Measurements from ENCODE around the gene RSPO3. TPM values are rescaled to one million over a fixed set of nuclear protein-coding genes. Genes with fewer than 3 reads are reported as not detected.

Gene RSPO3
- total RNA-seq, 1 experiment from 2014 or later: not detected

- CTCF ChIA-PET: no interaction called here
Observed at GRCh38 chr6:127177923-127178231, 59.4 kb downstream of the RSPO3 start.

GRCh38 chr6:127178746-127179145 is 60.3 kb downstream of the RSPO3 start:
- H3K9me3 Mint-ChIP-seq (ENCODE audit: low read depth, unreplicated experiment): no peaks in the 10 kb centered on the region

More at GRCh38 chr6:127177923-127178231, 59.4 kb downstream of the RSPO3 start:
- H3K27me3 Mint-ChIP-seq (ENCODE audit: unreplicated experiment): no peaks in the 10 kb centered on the region
- H3K27ac Mint-ChIP-seq (ENCODE audit: unreplicated experiment): no peak overlapping the region
- TF ChIP-seq, protein P1, sequence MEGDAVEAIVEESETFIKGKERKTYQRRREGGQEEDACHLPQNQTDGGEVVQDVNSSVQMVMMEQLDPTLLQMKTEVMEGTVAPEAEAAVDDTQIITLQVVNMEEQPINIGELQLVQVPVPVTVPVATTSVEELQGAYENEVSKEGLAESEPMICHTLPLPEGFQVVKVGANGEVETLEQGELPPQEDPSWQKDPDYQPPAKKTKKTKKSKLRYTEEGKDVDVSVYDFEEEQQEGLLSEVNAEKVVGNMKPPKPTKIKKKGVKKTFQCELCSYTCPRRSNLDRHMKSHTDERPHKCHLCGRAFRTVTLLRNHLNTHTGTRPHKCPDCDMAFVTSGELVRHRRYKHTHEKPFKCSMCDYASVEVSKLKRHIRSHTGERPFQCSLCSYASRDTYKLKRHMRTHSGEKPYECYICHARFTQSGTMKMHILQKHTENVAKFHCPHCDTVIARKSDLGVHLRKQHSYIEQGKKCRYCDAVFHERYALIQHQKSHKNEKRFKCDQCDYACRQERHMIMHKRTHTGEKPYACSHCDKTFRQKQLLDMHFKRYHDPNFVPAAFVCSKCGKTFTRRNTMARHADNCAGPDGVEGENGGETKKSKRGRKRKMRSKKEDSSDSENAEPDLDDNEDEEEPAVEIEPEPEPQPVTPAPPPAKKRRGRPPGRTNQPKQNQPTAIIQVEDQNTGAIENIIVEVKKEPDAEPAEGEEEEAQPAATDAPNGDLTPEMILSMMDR (IDR thresholded peaks at IDR 0.05; ENCODE audit: unreplicated experiment): no peak
- BruUV-seq (replicated peaks): no TSS peak
- H3K4me1 Mint-ChIP-seq (ENCODE audit: low read depth, unreplicated experiment): no peaks in the 10 kb centered on the region
- no peaks in the 10 kb centered on the region for H3K36me3 Mint-ChIP-seq (ENCODE audit: insufficient read depth, unreplicated experiment)
- no peak overlapping the region for H3K4me3 Mint-ChIP-seq (ENCODE audit: low read depth, unreplicated experiment)
- no peak for DNase-seq
- intact Hi-C loops (cut with micrococcal nuclease; ENCODE audit: unreplicated experiment): no loop called here
- no peaks in the 10 kb centered on the region for H3K9me3 Mint-ChIP-seq (ENCODE audit: low read depth, unreplicated experiment)

DNA sequence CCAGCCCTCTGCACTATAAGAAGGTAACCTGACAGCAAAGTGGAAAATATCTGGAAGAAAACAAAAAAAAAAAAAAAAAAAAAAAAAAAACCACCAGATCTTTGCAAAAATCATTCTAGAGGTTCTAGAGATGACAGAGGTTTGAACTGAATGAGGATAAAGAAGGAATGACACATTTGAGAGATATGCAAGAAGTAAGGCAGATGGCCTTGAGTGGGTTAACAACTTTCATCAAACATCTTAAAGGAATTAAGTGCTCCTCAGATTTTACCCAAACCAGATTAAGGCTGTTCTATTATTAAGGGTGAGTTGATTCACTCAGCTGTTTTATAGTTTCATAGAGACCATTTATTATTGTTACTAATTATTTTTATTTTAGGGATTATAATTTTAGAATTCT is 62.0 kb downstream of the RSPO3 start:
- H3K4me1 Mint-ChIP-seq (ENCODE audit: low read depth, unreplicated experiment): no peaks in the 10 kb centered on the region
- BruUV-seq (replicated peaks): no TSS peak
- no peaks in the 10 kb centered on the region for H3K9me3 Mint-ChIP-seq (ENCODE audit: low read depth, unreplicated experiment)
- no peak overlapping the region for H3K4me3 Mint-ChIP-seq (ENCODE audit: low read depth, unreplicated experiment)
- H3K36me3 Mint-ChIP-seq (ENCODE audit: insufficient read depth, unreplicated experiment): no peaks in the 10 kb centered on the region
- no peak overlapping the region for H3K27ac Mint-ChIP-seq (ENCODE audit: unreplicated experiment)
- no peak for DNase-seq
- intact Hi-C loops (cut with micrococcal nuclease; ENCODE audit: unreplicated experiment): no loop called here
- CTCF ChIA-PET: no interaction called here
- TF ChIP-seq, protein P1 (IDR thresholded peaks at IDR 0.05; ENCODE audit: unreplicated experiment): no peak
- no peaks in the 10 kb centered on the region for H3K27me3 Mint-ChIP-seq (ENCODE audit: unreplicated experiment)

More at GRCh38 chr6:127178746-127179145, 60.3 kb downstream of the RSPO3 start:
- DNase-seq: no peak
- intact Hi-C loops (cut with micrococcal nuclease; ENCODE audit: unreplicated experiment): no loop called here
- Mint-ChIP-seq H3K27ac (ENCODE audit: unreplicated experiment) (no peak overlapping the region), H3K36me3 (ENCODE audit: insufficient read depth, unreplicated experiment) (no peaks in the 10 kb centered on the region), H3K27me3 (ENCODE audit: unreplicated experiment) (no peaks in the 10 kb centered on the region), H3K4me3 (ENCODE audit: low read depth, unreplicated experiment) (no peak overlapping the region), H3K4me1 (ENCODE audit: low read depth, unreplicated experiment) (no peaks in the 10 kb centered on the region)
- TF ChIP-seq, protein P1 (IDR thresholded peaks at IDR 0.05; ENCODE audit: unreplicated experiment): no peak
- BruUV-seq (replicated peaks): no TSS peak
- CTCF ChIA-PET: no interaction called here

DNA sequence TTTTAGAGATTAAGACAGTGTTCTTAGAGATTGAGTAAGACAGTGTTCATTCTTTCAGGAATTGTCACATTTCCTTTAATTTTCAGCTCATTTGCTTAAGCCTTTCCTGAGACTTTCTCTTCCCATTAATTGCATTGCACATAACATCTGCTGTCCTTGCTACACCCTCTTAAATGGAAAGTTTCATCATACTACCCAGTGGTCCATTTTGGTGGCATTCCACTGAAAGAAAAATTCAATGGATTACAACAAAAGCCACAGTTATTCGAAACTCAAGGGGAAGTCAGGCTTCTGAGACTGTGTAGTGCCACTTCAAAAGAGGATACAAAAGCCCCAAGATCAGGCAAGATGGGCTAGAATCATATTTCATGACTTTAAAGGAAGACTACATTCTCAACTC is 64.0 kb downstream of the RSPO3 start:
- H3K4me3 Mint-ChIP-seq (ENCODE audit: low read depth, unreplicated experiment): no peak overlapping the region
- no peaks in the 10 kb centered on the region for H3K36me3 Mint-ChIP-seq (ENCODE audit: insufficient read depth, unreplicated experiment)
- no peaks in the 10 kb centered on the region for H3K9me3 Mint-ChIP-seq (ENCODE audit: low read depth, unreplicated experiment)
- H3K4me1 Mint-ChIP-seq (ENCODE audit: low read depth, unreplicated experiment): no peaks in the 10 kb centered on the region
- no peak for DNase-seq
- H3K27ac Mint-ChIP-seq (ENCODE audit: unreplicated experiment): no peak overlapping the region
- BruUV-seq (replicated peaks): no TSS peak
- TF ChIP-seq, protein P1 (IDR thresholded peaks at IDR 0.05; ENCODE audit: unreplicated experiment): no peak
- intact Hi-C loops (cut with micrococcal nuclease; ENCODE audit: unreplicated experiment): no loop called here
- no peaks in the 10 kb centered on the region for H3K27me3 Mint-ChIP-seq (ENCODE audit: unreplicated experiment)
- CTCF ChIA-PET: interaction anchor here (0.6 kb wide), 1 partner anchor 13 kb away, joined by 3 read pairs; no protein-coding TSS in a partner anchor

All from Calu3 (cell line).